HepG2 (cell line): ENCODE results near the gene PAFAH1B2. TPM values are rescaled to one million over a fixed set of nuclear protein-coding genes. Genes with fewer than 3 reads are reported as not detected.

Source experiments
- ATAC-seq: fragments of 200-7000 bp; cut with Tn5 transposase; 3 replicates; pipeline ENCODE4 v1.9.1; 2020; ENCODE audit warnings: mild to moderate bottlenecking, moderate library complexity
- BruUV-seq: library from RNA; stranded (reverse); fragments of 400-500 nt; replicated peaks from 2 replicates; lab custom pipeline; 2021; lab: Mats Ljungman, UMichigan
- CTCF ChIA-PET: fragments of 300-600 bp; formaldehyde crosslinking; extraction: SDS; loops from one replicate; lab custom pipeline; 2021; ENCODE audit warnings: low total read pairs, inconsistent platforms, low intra/inter-chr PET ratio; lab: Yijun Ruan, JAX
- POLR2A ChIA-PET: fragments of 350-600 bp; sonication (Branson Sonifier 250); formaldehyde crosslinking; loops from one replicate; lab custom pipeline; 2020; ENCODE audit warnings: antibody characterized with exemption, inconsistent platforms; lab: Yijun Ruan, JAX
- DNase-seq: peaks from one replicate; pipeline ENCODE4 v3.0.0-alpha.2; 2015; ENCODE audit warnings: low spot score
- FAIRE-seq: peaks from 3 replicates; lab custom pipeline; 2011; peaks lifted over from hg19 to GRCh38; lab: Jason Lieb, UNC
- H2AFZ ChIP-seq: one replicate; pipeline ENCODE4 v1.6.1; 2011; ENCODE audit warnings: low read length, inconsistent platforms
- H3K27ac ChIP-seq: fragments of 300-600 bp; 3 replicates; pipeline ENCODE4 v1.8.0; 2011; ENCODE audit warnings: mixed run types, mild to moderate bottlenecking, mixed read lengths, low read length, inconsistent platforms; ENCODE audit not compliant: insufficient read depth; ENCODE audit errors: extremely low read length
- H3K27me3 ChIP-seq, 2 experiments: fragments of 200-600 bp in 1 of 2; 2 replicates in 1 of 2; 3 replicates in 1 of 2; pipeline versions ENCODE4 v1.6.0 to v1.8.0; 2011; ENCODE audit warnings: low read length in 2 of 2, mild to moderate bottlenecking in 2 of 2, moderate library complexity in 2 of 2, inconsistent platforms in 1 of 2; ENCODE audit not compliant: insufficient read depth in 2 of 2, control insufficient read depth in 1 of 2
- H3K36me3 ChIP-seq, 2 experiments: fragments of 200-600 bp in 1 of 2; replicated peaks in 1 of 2; 2 replicates in 1 of 2; 3 replicates in 1 of 2; pipeline versions ENCODE4 v1.5.1 to v1.8.0; 2011; ENCODE audit warnings: low read length in 2 of 2, inconsistent platforms in 1 of 2; ENCODE audit not compliant: insufficient read depth in 2 of 2, control insufficient read depth in 1 of 2
- H3K4me1 ChIP-seq: 2 replicates; pipeline ENCODE4 v1.5.1; 2012; ENCODE audit warnings: low read length, inconsistent platforms; ENCODE audit not compliant: insufficient read depth
- H3K4me2 ChIP-seq: 2 replicates; pipeline ENCODE4 v1.6.0; 2011; ENCODE audit warnings: low read depth, low read length, inconsistent platforms
- H3K4me3 ChIP-seq, 3 experiments: fragments of 200-600 bp in 1 of 3; sonication (generic), shearing (Covaris generic) in 1 of 3; replicated peaks in 1 of 3; 2 replicates each; pipeline ENCODE4 v1.5.1; 2011 to 2016; ENCODE audit warnings: low read length in 3 of 3, inconsistent platforms in 2 of 3, low read depth in 2 of 3, mild to moderate bottlenecking in 2 of 3, control low read depth in 1 of 3, mixed read lengths in 1 of 3; ENCODE audit not compliant: insufficient read depth in 1 of 3
- H3K79me2 ChIP-seq: one replicate; pipeline ENCODE4 v1.6.1; 2011; ENCODE audit warnings: low read length, inconsistent platforms; ENCODE audit not compliant: insufficient read depth
- H3K9ac ChIP-seq: 2 replicates; pipeline ENCODE4 v1.6.0; 2011; ENCODE audit warnings: mild to moderate bottlenecking, low read depth, low read length, inconsistent platforms; ENCODE audit not compliant: insufficient read depth
- H3K9me3 ChIP-seq: 2 replicates; pipeline ENCODE4 v1.5.1; 2012; ENCODE audit warnings: mild to moderate bottlenecking, low read length
- H4K20me1 ChIP-seq: 2 replicates; pipeline ENCODE4 v1.6.0; 2011; ENCODE audit warnings: inconsistent platforms, mild to moderate bottlenecking, low read length, moderate library complexity; ENCODE audit not compliant: insufficient read depth
- ARNTL ChIP-seq: sonication (generic); formaldehyde crosslinking; IDR thresholded peaks from 2 replicates; pipeline ENCODE4 v1.4.0; 2020; ENCODE audit warnings: mild to moderate bottlenecking, missing genetic modification reagents
- IKZF1 ChIP-seq: fragments of 450-650 bp; IDR thresholded peaks from 2 replicates; pipeline ENCODE4 v1.7.1; 2016
- KLF9 ChIP-seq: IDR thresholded peaks from 2 replicates; pipeline ENCODE4 v1.6.1; 2016; ENCODE audit warnings: low read depth
- MAZ ChIP-seq, 2 experiments: sonication (generic) in 1 of 2; formaldehyde crosslinking in 1 of 2; IDR thresholded peaks; 2 replicates each; pipeline versions ENCODE4 v1.5.0 to v1.6.1; 2012 to 2020; ENCODE audit warnings: low read depth in 2 of 2, mild to moderate bottlenecking in 2 of 2, borderline replicate concordance in 1 of 2, improper control_type of control experiment in 1 of 2, low read length in 1 of 2, missing genetic modification reagents in 1 of 2, moderate library complexity in 1 of 2
- NONO ChIP-seq, 2 experiments: fragments of 450-650 bp in 1 of 2; sonication (generic) in 1 of 2; formaldehyde crosslinking in 1 of 2; IDR thresholded peaks in 1 of 2; conservative IDR thresholded peaks in 1 of 2; 2 replicates each; pipeline versions ENCODE4 v1.6.1 to v1.8.0; 2017 to 2022; ENCODE audit warnings: mild to moderate bottlenecking in 1 of 2, missing genetic modification reagents in 1 of 2, moderate library complexity in 1 of 2
- PRMT3 ChIP-seq: sonication (generic); formaldehyde crosslinking; IDR thresholded peaks from 2 replicates; pipeline ENCODE4 v1.8.1; 2022; ENCODE audit warnings: low read depth, mild to moderate bottlenecking, moderate library complexity, missing genetic modification reagents, borderline replicate concordance
- RCOR2 ChIP-seq: IDR thresholded peaks from 2 replicates; pipeline ENCODE4 v1.6.1; 2016; ENCODE audit warnings: missing biosample characterization, missing genetic modification reagents
- RNF219 ChIP-seq: sonication (generic); formaldehyde crosslinking; IDR thresholded peaks from 2 replicates; pipeline ENCODE4 v1.5.0; 2020; ENCODE audit warnings: mild to moderate bottlenecking, missing genetic modification reagents
- SAFB2 ChIP-seq: sonication (generic); formaldehyde crosslinking; IDR thresholded peaks from 2 replicates; pipeline ENCODE4 v1.5.1; 2020; ENCODE audit warnings: missing genetic modification reagents, low read depth, mild to moderate bottlenecking, borderline replicate concordance
- USF2 ChIP-seq, 2 experiments: sonication (generic) in 1 of 2; formaldehyde crosslinking in 1 of 2; IDR thresholded peaks; 2 replicates each; pipeline versions ENCODE4 v1.5.1 to v1.6.1; 2011 to 2020; ENCODE audit warnings: borderline replicate concordance in 1 of 2, low read depth in 1 of 2, low read length in 1 of 2, mild to moderate bottlenecking in 1 of 2, missing genetic modification reagents in 1 of 2, moderate library complexity in 1 of 2
- ZNF251 ChIP-seq: sonication (generic); formaldehyde crosslinking; IDR thresholded peaks from 2 replicates; pipeline ENCODE4 v1.9.0; 2021; ENCODE audit warnings: mild to moderate bottlenecking, missing genetic modification reagents
- ZNF567 ChIP-seq: sonication (generic); formaldehyde crosslinking; IDR thresholded peaks from 2 replicates; pipeline ENCODE4 v1.8.1; 2023; ENCODE audit warnings: mild to moderate bottlenecking, missing genetic modification reagents, borderline replicate concordance
- ZSCAN30 ChIP-seq: sonication (generic); formaldehyde crosslinking; IDR thresholded peaks from 2 replicates; pipeline ENCODE4 v1.5.0; 2020; ENCODE audit warnings: mild to moderate bottlenecking, missing genetic modification reagents
- WGBS: methylation state at CpG from one replicate; pipeline ENCODE4 v1.1.6; 2017; ENCODE audit warnings: low lambda C conversion rate; 5-methylcytosine and 5-hydroxymethylcytosine counted together
- in situ Hi-C: cut with HindIII; loops from 2 replicates; pipeline ENCODE4 v1.10.0; 2017; ENCODE audit warnings: low pct_unique_long_range_greater_than_20kb; ENCODE audit not compliant: extremely low pct_ligation_motif_present
- intact Hi-C: fragments of 100-400 bp; cut with micrococcal nuclease; formaldehyde crosslinking; loops from one replicate; pipeline ENCODE4 v1.10.0; 2022; ENCODE audit not compliant: unreplicated experiment
- polyA plus RNA-seq, 8 experiments: library from polyadenylated mRNA; depleted of rRNA in 3 of 8; stranded (reverse) in 7 of 8; unstranded in 1 of 8; fragments of >200 nt; fragmentation: Illumina TruSeq in 4 of 8; extraction: Trizol in 4 of 8; gene quantifications; 2 replicates each; pipeline versions ENCODE4 v1.2.1 to v1.2.3, GENCODE V29; 2011 to 2016; ENCODE audit warnings: low read depth in 4 of 8, missing spikeins in 1 of 8, mixed read lengths in 1 of 8; ENCODE audit not compliant: insufficient read depth in 1 of 8
- total RNA-seq, 5 experiments: library from RNA; depleted of rRNA; stranded (reverse); fragments of >200 nt; fragmentation: Illumina TruSeq; extraction: Trizol; gene quantifications; 2 replicates each; pipeline ENCODE4 v1.2.3, GENCODE V29; 2016; ENCODE audit warnings: low read depth in 1 of 5

PAFAH1B2 gene
- total and polyA plus RNA-seq, 2 of the 13 experiments (the other 11 are each of a cell fraction or from before 2014, with no cell fraction given) = 28.8 to 104 TPM

GRCh38 chr11:117219001-117219400, 74.9 kb downstream of the PAFAH1B2 start:
- no TSS peak for BruUV-seq
- H3K4me2 ChIP-seq = no peak overlapping the region
- H3K27ac ChIP-seq = no peak overlapping the region
- H2AFZ ChIP-seq = no peak overlapping the region
- H3K9me3 ChIP-seq = no peaks in the 10 kb centered on the region
- TF ChIP-seq ZSCAN30 (CRISPR knock-in tag) (no peak), SAFB2 (CRISPR knock-in tag) (no peak), ZNF251 (CRISPR knock-in tag) (no peak), NONO (IDR thresholded peaks at IDR 0.05) (no peak), NONO (CRISPR knock-in tag; conservative IDR thresholded peaks at IDR 0.05) (no peak), PRMT3 (CRISPR knock-in tag) (no peak), ARNTL (CRISPR knock-in tag) (no peak)
- intact Hi-C loops = no loop called here
- no peak overlapping the region for H3K4me3 ChIP-seq
- H3K4me1 ChIP-seq = peaks cover 10% of the 10 kb centered on the region
- in situ Hi-C loops = no loop called here
- FAIRE-seq (no peak), DNase-seq (no peak), ATAC-seq (no peak)
- no peak overlapping the region for H3K9ac ChIP-seq
- no peaks in the 10 kb centered on the region for H3K27me3 ChIP-seq
- ChIA-PET CTCF (no interaction called here), POLR2A (no interaction called here)
- no peaks in the 10 kb centered on the region for H3K79me2 ChIP-seq
- no peaks in the 10 kb centered on the region for H4K20me1 ChIP-seq
- peaks cover 0 to 20% of the 10 kb centered on the region in 2 experiments; a peak in 2 of 5 replicates for H3K36me3 ChIP-seq
- 100% methylated on average over 2 of the region's 9 CpGs for WGBS

- H4K20me1 ChIP-seq = no peaks in the 10 kb centered on the region
- no peak overlapping the region for H3K9ac ChIP-seq
- no peak for FAIRE-seq
- no peaks in the 10 kb centered on the region for H3K79me2 ChIP-seq
- no peaks in the 10 kb centered on the region for H3K9me3 ChIP-seq
- CTCF ChIA-PET = no interaction called here
- no peak overlapping the region for H3K4me3 ChIP-seq
- H3K36me3 ChIP-seq = peaks cover 0 to 20% of the 10 kb centered on the region in 2 experiments; a peak in 2 of 5 replicates
- intact Hi-C loops (no loop called here), in situ Hi-C loops (no loop called here)
- ATAC-seq = no peak
- WGBS = 94% methylated on average over 5 of the region's 8 CpGs
- no TSS peak for BruUV-seq
- H2AFZ ChIP-seq = no peak overlapping the region
- H3K4me2 ChIP-seq = no peak overlapping the region
- peaks cover 11% of the 10 kb centered on the region for H3K4me1 ChIP-seq
- POLR2A ChIA-PET = no interaction called here
- no peak overlapping the region for H3K27ac ChIP-seq
- no peaks in the 10 kb centered on the region for H3K27me3 ChIP-seq
- DNase-seq = no peak
- TF ChIP-seq RNF219 = no peak
- TF ChIP-seq IKZF1 = no peak
- TF ChIP-seq KLF9 (CRISPR knock-in tag) = no peak
- TF ChIP-seq MAZ (IDR thresholded peaks at IDR 0.05; ENCODE audit: borderline replicate concordance, low read depth, low read length) = no peak
- TF ChIP-seq MAZ (CRISPR knock-in tag; IDR thresholded peaks at IDR 0.05; ENCODE audit: low read depth) = no peak
- TF ChIP-seq USF2 (IDR thresholded peaks at IDR 0.05; ENCODE audit: low read depth, low read length) = no peak
- no peak for TF ChIP-seq USF2 (CRISPR knock-in tag; IDR thresholded peaks at IDR 0.05; ENCODE audit: borderline replicate concordance)
- no peak for TF ChIP-seq RCOR2 (CRISPR knock-in tag)
- no peak for TF ChIP-seq ZNF567
Observed at GRCh38 chr11:117219455-117219854, 75.4 kb downstream of the PAFAH1B2 start.
